SK-N-SH (cell line): ENCODE data around the gene TCHP.

ENCODE experiments used
- CTCF ChIP-seq: fragments of 200-600 bp; sonication (generic); IDR thresholded peaks from 2 replicates; pipeline ENCODE4 v1.6.1; 2017; ENCODE audit warnings: antibody characterized with exemption, mild to moderate bottlenecking, moderate library complexity
- EP300 ChIP-seq, 2 experiments: IDR thresholded peaks; 2 replicates each; pipeline versions ENCODE4 v1.4.0 to v1.6.1; 2012; ENCODE audit warnings: borderline replicate concordance in 1 of 2, low read depth in 1 of 2, low read length in 1 of 2
- GABPA ChIP-seq: IDR thresholded peaks from 2 replicates; pipeline ENCODE4 v1.4.0; 2012; ENCODE audit warnings: low read depth, mild to moderate bottlenecking
- MAX ChIP-seq: IDR thresholded peaks from 2 replicates; pipeline ENCODE4 v1.4.0; 2012; ENCODE audit warnings: low read depth
- NRF1 ChIP-seq: IDR thresholded peaks from 2 replicates; pipeline ENCODE4 v1.6.1; 2012; ENCODE audit warnings: low read depth, mild to moderate bottlenecking, low read length
- REST ChIP-seq: IDR thresholded peaks from 2 replicates; pipeline ENCODE4 v1.6.1; 2012; ENCODE audit warnings: mild to moderate bottlenecking, low read depth, low read length, moderate library complexity
- SMC3 ChIP-seq: IDR thresholded peaks from 2 replicates; pipeline ENCODE4 v1.6.1; 2012; ENCODE audit warnings: low read depth, low read length, improper control_type of control experiment
- TAF1 ChIP-seq: IDR thresholded peaks from 2 replicates; pipeline ENCODE4 v1.6.1; 2012; ENCODE audit warnings: low read depth, mild to moderate bottlenecking, low read length, moderate library complexity, borderline replicate concordance

GRCh38 chr12:109897029-109897428, 3.0 kb upstream of the TCHP start:
- no peak for TF ChIP-seq GABPA
- no peak for TF ChIP-seq EP300 (IDR thresholded peaks at IDR 0.05; ENCODE audit: borderline replicate concordance in 1 of 2, low read depth in 1 of 2, low read length in 1 of 2)
- TF ChIP-seq CTCF: no peak
- no peak for TF ChIP-seq SMC3
- no peak for TF ChIP-seq NRF1
- no peak for TF ChIP-seq TAF1
- TF ChIP-seq MAX: no peak
- TF ChIP-seq REST: no peak
